ENCODE data around the gene RMRP.

RMRP gene

DNA sequence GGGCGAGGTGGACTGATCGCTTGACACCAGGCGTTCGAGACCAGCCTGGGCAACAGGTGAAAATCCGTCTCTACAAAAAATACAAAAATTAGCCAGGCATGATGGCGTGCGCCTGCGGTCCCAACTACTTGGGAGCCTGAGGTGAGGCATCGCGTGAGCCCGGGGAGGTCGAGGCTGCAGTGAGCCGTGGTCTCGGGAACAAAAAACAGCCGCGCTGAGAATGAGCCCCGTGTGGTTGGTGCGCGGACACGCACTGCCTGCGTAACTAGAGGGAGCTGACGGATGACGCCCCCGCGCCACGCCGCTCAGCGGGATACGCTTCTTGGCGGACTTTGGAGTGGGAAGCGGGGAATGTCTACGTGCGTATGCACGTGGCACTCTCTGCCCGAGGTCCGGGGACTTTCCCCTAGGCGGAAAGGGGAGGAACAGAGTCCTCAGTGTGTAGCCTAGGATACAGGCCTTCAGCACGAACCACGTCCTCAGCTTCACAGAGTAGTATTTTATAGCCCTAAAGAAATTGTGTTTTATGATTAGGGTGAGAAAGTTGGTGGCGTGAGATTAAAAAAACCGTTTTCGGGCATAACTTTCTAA lies at the start of gene RMRP:
TSS of gene RMRP (minus strand) at position 474 of the 591 bp plus-strand sequence.
- DNase-seq (ENCODE audit: low read depth in 1 of 2, low spot score in 1 of 2) = peak; percentile 78 to 96

DNA sequence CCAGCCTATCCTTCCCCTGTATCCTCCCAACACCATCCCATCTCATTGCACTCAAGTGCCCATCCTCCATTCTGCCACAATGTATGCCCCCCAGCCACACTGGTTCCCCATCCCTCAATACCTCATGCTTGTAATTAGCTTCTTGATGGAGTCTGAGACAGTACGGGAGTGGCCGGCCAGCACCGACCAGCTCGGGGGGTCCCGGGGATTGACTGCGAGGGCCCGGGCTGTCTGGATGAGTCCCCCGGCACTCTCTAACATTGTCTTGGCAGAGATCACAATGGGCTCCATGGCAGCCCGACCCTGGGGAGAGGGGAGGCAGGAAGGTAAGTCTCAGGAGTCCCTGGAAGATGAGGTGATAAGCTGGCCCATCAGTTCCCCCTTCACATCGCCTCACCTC lies 49.1 kb upstream of the RMRP start:
- no peak for DNase-seq (ENCODE audit: low read depth in 1 of 2, low spot score in 1 of 2)

DNA sequence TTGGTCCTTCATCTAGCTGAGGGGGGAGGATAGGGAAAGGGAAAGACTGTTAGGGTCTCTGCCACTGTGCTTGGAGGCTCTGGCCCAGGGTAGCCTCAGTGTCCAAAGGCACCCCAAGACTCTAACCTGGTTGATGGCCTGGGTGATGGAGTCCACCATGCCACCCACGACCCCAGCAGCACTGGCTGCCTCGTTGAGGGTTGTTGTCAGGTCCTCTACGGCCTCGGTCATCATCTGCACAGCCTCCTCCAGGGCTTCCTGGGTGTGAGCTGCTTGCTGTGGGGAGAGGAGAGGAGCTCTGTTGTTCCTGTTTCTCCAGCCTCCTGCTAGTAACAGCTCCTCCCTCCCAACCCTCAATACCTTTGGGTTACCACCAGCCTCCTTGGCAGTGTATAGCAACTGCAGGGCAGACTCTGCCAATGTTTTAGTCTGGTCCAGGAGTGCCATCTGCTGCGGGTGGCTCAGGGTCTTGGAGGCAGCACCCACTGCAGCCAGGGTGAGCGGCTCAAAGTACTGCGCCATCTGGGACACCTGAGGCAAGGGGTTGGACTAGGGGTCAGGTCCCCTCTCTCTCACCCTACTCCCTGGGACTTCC lies 48.1 kb upstream of the RMRP start:
- DNase-seq (ENCODE audit: low read depth in 1 of 2, low spot score in 1 of 2) = no peak

DNA sequence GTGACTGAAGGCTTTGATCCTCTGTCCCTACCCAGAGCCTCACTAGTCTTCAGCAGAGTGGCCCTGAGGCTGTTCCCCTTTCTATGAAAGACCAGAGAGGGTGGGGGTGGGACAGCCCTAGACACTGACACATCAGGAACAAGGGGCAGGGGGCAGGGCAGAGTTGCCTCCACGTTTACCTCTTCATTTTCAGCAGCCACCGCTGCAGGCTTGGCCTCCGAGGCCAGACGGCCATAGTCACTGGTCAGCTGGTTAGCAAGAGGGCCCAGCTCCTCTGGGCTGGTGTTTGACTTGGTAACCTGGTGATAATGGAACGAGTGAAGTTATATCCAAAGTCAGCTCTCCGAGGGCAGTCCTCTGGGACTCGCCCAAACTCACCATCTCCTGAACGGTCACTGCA lies 47.6 kb upstream of the RMRP start:
- no peak for DNase-seq (ENCODE audit: low read depth in 1 of 2, low spot score in 1 of 2)

DNA sequence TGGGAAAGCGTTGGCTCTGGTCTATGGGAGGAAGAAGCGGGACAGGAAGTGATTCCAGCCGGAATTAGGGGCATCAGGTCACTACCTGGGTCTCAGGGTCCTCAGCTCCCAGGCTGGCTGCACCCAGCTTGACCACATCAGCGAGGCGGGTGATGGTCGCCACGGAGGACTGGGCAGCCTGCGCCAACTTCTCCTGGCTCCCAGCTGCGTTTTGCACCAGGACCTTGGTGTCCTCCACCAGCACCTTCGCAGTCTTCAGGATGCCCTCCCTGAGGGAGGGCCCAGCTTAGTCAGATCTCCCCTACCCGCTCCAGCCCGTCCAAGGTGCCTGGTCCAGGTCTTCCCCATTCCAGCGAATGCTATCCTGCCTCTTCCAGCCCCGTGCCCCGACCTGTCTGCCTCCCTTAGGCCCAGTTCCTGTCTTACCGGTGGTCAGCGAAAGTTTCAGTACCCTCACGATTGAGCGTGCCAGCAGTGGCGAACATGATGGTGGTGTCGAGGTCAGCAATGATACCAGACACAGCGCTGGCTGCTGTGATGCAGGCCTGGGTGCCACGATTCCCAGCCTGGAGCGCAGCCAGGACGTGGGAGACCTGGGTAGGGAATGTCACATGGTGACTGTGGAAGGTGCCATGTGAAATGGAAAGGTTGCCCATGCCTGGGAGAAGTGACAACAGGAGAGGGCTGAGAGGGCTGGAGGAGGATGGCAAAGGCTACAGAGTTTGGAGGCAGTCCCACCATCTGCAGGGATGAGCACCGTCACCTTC lies 46.3 kb upstream of the RMRP start:
- DNase-seq (ENCODE audit: low read depth in 1 of 2, low spot score in 1 of 2) = no peak

DNA sequence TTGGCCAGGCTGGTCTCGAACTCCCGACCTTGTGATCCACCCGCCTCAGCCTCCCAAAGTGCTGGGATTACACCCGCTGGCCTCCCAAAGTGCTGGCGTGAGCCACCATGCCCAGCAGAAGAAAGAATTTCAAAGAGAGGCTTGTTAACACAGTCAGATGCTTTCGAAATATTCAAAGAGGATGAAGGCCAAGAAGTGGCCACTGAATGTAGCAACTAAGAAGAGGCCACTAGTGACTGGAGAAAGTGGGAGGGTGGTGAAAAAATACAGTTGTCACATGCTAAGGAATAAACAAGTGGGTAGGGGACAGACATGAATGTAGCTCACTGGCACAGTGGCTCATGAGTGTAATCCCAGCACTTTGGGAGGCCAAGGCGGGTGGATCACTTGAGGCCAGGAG lies 44.9 kb upstream of the RMRP start:
- DNase-seq (ENCODE audit: low read depth in 1 of 2, low spot score in 1 of 2) = no peak

DNA sequence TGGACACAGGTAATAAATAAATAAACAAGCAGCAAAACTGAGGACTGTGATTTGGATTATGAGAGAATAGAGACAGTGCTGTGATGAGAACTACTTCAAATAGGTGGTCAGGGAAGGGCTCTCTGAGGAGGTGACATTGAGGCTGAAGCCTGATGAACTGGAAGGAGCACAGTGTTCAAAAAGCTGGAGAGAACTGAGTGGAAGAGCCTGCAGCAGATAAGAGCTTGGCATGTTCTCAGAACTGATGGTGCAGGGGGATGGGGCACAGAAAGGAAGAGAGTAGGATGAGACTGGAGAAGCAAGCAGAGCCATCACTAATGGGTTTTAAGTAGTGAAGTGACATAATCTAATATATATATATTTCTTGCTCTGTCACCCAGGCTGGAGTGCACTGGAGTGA lies 43.1 kb upstream of the RMRP start:
- no peak for DNase-seq (ENCODE audit: low read depth in 1 of 2, low spot score in 1 of 2)

DNA sequence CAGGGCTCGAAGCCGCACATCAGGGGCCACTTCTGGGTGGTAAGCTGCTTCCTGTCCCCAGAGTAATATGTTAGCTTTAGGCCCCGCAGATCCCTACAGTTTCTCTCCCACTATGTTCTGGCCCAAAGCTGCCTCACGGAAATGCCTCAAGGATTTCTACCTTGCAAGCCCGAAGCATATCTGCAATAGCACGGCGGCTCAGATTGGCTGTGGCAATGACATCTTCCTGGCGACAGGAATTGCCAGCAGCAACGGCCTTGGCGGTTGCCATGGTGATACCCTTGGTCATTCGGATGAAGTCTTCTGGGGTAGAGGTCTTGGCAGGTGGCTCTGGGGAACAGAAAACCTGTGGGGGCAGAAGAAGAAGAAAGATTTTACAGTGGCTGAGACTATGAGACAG lies 42.2 kb upstream of the RMRP start:
- DNase-seq (ENCODE audit: low read depth in 1 of 2, low spot score in 1 of 2) = no peak

DNA sequence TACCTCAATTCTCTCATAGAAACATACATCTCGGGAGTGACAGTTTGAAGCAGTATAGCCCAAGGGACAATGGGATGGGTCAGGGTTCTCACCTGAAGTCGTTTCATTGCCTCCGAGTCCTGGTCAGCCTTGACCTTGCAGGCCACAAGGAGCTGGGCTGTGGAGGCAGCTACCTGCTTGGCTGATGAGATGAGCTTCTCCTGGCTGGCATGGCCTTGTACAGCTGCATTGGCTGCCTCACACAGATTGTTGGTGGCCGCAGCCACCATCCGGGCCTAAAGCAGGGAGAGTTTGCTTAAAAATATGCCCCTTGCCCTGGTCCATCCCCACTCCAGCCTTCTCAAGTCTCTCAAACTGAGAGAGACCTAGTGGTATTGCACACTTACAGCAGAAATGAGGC lies 40.4 kb upstream of the RMRP start:
- DNase-seq (ENCODE audit: low read depth in 1 of 2, low spot score in 1 of 2) = no peak

DNA sequence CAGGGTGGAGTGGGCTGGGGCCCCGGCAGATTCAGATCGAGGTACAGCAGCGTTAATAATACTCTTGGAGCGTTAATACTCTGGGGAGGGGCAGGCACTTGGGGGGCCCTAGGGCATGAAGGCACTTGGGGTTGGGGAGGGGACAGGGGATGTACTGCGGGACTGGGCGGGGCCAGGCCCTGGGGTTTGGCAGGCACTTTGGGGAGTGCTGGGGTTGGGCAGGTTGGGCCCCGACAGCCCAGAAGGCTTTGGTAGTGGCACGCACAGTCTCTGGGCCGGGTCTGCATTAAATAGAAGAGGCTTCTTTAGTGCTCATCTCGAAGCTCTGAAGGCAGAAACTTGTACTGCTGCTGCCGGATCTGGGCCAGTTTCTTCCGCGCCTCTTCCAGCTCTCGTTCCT lies 39.7 kb upstream of the RMRP start:
- DNase-seq (ENCODE audit: low read depth in 1 of 2, low spot score in 1 of 2) = no peak

DNA sequence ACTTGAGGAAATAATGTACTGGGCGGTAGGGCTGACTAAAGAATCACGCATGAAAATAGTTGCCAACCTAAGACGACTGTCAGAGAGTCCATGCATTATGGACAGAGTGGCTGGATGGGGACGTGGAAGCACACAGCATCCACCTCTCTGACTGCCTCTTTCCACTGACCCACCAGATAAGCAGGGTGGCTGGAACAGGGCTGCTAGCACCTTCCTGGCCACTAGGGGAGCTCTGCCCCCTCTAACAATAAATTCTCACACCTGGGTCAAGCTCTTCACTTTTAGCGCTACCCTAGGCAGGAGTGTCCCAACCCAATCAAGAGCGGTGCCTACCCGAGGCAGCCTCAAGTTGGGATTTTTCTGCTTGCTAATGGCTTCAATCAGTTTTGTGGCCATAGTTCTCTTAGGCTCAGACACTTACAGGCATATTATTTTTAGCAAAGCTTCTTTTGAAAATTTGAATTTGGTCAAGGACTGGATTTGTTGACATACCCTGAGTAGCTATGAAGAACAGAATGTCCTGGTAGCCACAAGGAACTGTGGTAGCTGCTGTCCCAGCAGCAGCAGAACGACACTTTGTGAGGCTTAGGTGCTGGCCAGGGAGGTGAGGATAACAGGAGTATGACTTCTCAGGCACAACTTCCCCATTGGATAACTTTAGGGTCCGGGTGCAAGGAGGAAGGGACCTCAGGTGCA lies 38.8 kb upstream of the RMRP start:
- peak in 1 of 2 donors; percentile 30 for DNase-seq (ENCODE audit: low read depth in 1 of 2, low spot score in 1 of 2)

DNA sequence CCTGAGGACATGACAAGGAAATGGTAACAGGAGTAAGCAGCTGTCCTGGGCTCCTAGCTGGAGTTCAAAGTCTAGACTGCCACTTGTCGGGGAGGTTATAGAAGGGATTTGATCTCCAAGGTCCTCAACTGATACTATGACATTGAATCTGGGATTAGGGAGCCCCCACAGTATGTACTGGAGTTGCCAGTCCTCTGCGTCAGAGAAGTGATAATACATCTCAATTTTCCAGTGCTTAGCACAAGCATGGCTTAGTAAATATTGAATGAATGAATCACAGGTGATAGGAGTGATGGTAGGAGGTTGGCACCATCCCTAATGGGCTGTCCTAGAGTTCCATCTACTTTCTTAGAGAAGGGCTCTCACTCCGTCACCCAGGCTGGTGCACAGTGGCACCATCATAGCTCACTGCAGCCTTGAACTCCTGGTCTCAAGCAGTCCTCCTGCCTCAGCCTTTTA lies 38.2 kb upstream of the RMRP start:
- DNase-seq (ENCODE audit: low read depth in 1 of 2, low spot score in 1 of 2) = no peak

DNA sequence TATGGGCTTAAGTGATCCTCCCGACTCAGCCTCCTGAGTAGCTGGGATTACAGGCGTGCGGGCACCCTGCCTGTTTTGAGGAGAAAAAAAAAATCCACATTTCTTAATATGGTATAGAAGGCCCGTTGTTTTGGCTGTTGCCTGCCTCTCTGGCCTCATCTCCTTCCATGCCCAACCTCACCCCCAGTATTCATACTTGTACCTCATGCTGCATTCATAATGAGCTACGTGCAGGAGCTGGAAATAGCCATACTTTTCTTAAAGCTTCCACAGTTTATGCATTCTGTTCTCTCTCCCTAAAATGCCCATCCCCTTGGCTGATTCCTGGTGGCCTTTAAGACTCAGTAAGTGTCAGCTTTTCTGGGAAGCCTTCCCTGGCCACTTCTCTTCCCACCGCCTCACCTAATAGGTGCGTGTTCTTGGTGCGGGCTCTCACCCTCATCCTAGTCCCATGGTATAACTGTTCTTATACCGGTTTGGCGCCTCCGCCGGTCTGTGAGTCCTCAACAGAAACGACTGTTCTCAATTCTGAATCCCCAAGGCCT lies 34.0 kb upstream of the RMRP start:
- no peak for DNase-seq (ENCODE audit: low read depth in 1 of 2, low spot score in 1 of 2)

DNA sequence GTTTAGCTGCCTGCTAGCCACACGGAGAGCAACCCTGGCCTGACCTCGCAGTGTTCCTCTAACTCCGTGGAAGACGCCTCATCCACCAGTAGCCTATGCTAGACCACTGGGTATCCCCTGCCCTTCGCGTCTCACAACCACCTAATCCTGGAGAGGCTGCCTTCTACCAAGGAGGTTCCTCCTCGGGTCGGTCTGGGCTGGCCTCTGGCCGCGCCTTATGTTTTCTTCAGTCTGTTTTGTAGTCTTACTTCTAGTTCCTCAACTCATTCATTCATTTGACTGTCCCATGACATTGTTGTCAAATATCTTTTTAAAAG lies 33.5 kb upstream of the RMRP start:
- DNase-seq (ENCODE audit: low read depth in 1 of 2, low spot score in 1 of 2) = no peak

DNA sequence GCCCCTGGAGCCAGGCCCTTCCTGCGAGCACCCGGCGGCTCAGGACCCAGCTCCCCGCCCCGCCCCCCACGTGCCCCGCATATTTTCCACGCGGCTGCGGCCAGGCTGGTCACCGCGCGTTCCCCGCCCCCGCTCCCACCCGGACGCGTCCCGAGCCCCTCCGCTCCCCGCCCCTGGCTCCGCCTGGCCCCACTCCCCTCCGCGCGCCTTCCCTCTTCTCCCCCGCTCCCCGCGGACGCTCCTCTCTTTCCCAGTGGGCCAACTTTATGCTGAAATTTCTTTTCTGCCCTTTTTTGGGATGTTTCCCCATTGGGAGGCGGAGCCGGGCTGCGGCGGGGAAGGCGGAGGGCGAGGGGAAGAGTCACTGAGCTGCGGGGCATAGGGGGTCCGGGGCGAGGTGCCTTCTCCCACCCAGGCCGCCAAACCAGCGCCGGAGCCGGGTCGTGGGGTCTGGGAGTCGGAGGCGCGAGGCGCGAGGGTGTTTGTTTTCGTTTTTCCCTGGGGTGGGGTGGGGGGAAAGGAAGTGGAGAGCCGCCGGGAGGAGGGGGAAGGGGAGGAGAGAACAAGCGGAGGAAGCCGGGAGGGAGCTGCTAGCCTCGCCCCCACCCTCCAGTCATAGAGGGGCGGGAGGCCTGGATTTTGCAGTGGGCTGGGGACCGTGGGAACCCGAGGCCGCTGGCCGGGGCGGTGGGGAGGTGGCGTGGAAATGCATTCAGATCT lies 33.0 kb upstream of the RMRP start:
- DNase-seq (ENCODE audit: low read depth in 1 of 2, low spot score in 1 of 2) = no peak

DNA sequence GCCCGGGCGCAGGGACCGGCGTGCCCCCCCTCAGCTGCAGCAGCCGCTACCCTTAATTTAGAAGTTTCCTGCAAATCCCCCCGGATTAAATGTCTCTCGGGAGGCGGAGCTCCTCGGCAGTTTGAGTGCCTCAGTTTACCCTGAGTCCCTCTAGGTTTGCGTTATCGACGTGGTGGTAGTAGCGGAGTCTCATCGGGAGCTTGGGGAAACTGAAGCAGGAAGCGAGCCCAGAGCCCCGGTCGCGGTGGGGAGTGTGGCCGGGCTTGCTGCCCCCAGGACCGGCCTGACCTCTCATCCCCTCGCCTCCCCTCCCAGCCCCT lies 32.4 kb upstream of the RMRP start:
- no peak for DNase-seq (ENCODE audit: low read depth in 1 of 2, low spot score in 1 of 2)

DNA sequence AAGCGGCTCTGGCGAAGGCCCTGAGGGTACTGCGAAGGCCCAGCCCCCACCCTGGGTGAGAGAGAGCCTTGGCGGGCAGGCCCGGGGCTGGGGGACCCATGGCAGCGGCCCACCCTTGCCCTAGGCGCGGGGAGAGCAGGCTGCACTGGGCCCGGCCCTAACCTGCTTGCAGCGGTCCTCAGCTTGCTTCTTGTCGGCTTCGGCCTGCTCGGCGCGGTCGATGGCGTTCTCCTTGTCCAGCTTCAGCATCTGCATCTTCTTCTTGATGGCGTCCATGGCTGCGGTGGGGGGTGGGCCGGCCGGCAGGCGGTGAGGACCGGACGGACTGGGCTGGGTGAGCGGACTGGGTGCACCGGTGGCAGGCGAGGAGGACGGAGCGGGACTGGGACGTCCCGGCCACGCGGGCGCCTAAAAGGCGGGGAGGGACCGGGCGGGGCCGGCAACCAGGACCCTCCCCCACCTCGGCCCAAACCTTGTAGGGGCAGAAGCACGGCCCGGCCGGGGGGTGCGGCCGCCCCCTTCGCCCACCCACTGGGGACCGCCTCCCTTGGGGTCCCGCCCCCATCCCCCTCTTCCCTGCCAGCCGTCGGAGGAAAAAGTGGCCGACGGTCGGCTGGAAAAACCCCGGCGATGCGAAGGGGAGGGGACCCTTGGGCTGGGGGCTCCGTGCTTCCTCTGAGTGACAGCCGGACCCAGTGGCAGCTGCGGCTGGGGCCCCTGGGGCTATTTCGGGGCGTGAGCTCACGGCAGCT lies 31.9 kb upstream of the RMRP start, which contains the start of gene TPM2:
TSS of gene TPM2 (minus strand) at position 384 of the 752 bp plus-strand sequence. CDS start at position 276, 108 bp downstream.
- no peak for DNase-seq (ENCODE audit: low read depth in 1 of 2, low spot score in 1 of 2)

DNA sequence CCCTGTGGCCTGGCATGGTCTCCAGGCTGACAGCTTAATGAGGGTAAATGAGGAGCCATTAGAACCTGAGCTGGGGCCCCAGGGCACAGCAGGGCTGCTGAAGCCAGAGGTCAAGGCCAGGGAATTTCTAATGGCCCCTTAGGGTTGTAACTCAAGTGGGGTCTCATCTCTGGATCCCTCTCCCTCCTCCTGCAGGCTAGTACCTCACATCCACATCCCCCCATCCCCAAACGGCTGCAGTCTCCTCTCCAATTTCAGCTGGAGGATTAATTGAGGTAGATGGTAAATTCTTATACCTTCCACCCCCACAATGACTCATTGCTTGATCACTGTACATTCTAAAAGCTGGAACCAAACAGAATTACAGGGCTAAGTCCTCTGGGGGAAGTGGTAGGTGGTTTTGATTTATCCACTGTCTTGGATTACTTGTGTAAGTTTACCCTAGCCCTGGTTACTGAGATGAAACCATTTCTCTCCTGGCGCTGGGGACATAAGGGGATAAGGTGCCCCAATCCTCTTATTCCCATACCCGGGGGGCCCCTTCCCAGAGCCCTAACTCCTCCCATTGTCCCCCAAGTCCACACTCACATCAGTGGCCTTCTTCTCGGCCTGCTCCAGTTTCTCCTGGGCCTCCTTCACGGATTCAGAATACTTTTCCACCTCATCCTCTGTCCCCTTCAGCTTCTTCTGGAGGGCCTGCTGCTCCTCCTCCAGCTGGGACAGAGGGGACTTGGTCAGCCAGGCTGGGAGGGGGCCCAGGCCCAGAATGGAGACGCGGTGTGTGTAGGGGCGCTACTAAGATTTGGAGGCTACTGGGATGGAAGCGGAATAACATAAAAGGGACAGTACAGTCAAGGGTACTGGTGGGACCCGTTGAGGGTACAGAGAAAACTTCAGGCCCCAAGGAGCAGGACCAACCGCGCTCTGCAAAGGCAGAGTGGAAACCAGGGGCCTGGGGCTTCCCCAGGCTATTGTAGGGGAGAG lies 31.0 kb upstream of the RMRP start:
- DNase-seq (ENCODE audit: low read depth in 1 of 2, low spot score in 1 of 2) = peak in 1 of 2 donors; percentile 20

DNA sequence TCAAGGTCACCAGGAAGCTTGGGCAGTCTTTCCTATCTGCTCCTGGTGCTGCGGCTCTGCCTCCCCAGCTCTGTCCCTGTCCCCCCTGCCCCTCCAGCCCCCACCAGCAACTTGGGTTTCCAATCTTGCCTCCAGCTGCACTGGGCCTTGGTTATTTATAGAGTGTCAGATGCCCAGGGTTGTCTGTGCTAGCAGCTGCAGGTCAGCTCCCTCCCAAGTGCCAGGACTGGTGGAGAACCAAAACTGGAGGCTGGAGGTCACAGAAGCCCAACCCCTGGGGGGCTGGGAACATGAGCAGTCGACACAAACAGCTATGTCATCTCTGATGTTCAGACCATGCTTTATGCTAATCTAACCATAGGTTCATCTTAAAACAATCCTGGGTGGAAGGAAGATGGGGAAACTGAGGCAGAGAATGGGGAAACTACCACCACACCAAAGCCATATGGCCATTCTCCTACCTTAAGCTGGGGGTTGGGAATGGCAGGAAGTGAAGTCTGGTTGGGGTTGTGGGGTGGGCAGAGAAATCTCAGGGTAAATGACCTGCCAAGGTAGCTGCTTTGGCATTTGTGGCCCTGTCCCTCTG lies 30.2 kb upstream of the RMRP start:
- DNase-seq (ENCODE audit: low read depth in 1 of 2, low spot score in 1 of 2) = no peak

All from activated CD4-positive, alpha-beta T cell treated with anti-CD3 and anti-CD28 coated beads, Interleukin-2, amount 50 U/mL, for 24 hours (primary cell).